HG03558 (cell line): ENCODE results near the gene FOXI2.

ENCODE experiments used
- ATAC-seq: cut with Tn5 transposase; IDR thresholded peaks from one replicate; pipeline ENCODE4 v1.9.1; 2021; ENCODE audit warnings: moderate number of reproducible peaks; ENCODE audit not compliant: unreplicated experiment; ENCODE audit errors: extremely low read depth

The FOXI2 gene

GRCh38 chr10:127739908-127740307 is 2.9 kb downstream of the FOXI2 start:
- no peak for ATAC-seq

- ATAC-seq = no peak
These were observed 3.6 kb downstream of the FOXI2 start for GRCh38 chr10:127740596-127740995.

DNA sequence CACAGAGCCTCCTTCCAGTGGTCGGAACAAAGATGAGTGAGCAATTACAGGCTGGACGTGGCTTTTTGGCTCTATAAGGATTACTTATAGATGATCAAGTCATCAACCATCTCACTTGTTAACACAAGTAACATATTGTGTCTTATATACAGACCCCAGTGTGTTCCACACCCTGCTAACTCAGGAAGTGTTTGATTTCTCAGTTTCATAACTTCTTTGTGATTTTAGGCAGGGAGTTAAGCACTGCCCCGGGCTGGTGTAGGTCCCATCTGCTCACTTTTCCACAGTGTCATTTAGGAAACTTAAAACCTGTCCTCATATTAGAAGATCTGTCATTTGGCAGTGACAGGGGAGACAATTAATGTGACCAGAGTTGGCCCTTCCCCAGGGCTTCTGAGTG is 6.2 kb downstream of the FOXI2 start:
- ATAC-seq = no peak

- ATAC-seq = no peak
These were observed 8.0 kb downstream of the FOXI2 start for GRCh38 chr10:127744956-127745355.

DNA sequence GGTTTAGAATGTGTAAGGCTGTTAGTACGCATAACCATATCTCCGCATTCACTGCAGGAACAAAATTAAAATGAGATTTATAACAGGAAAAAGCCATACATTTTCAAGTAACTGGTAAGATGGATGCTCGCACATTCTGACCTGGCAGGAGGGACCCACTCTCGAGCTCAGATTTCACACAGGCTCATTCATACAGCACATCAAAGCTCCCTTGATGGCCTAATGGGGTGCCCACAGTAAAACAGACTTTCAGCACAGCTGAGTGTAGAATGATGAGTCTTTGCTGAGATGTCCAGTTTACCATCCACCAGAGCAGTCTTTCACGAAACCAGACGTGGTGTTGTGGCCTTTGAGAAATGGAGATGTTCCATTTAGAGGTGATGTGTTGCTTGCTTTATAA is 8.9 kb downstream of the FOXI2 start:
- ATAC-seq = no peak

DNA sequence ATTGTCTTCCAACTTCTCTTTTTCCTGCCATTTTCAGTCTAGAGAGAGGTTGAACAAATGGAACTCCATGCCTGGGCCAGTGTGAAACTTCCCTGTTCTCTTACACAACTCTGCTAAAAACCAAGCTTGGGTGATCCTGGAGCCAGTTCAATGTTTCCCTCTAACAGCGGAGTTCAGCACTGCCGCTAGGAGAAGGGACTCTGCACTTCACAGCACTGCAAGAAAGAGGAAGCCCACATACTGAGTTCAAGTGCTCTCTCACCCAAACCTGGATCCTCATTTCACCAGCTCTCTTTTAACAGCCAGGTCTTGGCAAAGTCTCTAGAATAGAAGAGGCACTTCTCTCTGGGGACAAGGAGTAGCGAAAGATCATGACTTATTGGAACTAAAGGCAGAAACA is 18.8 kb downstream of the FOXI2 start:
- ATAC-seq = no peak

GRCh38 chr10:127756264-127756663 is 19.3 kb downstream of the FOXI2 start:
- no peak for ATAC-seq

- no peak for ATAC-seq
These were observed 20.0 kb downstream of the FOXI2 start for GRCh38 chr10:127757033-127757432.

GRCh38 chr10:127759276-127759675 is 22.3 kb downstream of the FOXI2 start:
- ATAC-seq = no peak

GRCh38 chr10:127762925-127763324 is 25.9 kb downstream of the FOXI2 start:
- ATAC-seq = no peak

DNA sequence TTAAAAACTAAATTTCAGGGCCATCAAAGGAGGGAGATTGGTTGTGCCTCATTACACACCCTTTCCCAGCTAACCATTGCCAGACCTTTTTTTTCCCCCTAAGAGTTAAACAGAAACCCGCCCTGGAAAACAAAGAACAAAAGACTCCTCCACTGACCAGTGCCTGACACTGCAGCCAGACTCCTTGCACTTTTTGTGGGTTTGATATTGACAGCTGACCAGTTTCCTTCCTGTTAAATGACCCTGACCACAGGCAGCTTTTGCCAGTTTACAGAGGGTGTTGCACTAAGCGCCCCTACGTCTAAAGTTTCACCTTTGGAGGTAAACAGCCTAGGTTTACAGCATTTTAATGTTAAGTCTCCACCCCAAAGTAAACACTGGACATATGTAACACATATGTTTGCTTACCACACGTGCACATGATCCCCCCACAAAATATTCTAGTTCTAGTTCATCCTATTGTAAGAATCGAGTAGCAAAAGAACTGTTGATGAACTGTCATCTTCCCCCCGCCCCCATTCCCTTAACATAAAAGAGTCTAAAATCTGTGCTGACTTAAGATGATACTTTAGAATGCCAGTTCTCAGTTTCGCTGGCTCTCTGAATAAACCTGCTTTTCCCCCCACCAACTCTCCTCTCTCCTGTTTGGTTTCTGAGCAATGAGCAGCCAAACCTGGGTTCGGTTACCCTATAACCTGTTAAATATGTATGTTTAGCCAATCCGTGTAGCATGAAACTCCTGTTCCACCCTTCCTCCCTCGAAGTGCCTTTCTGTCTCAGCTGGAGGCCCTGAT is 38.0 kb downstream of the FOXI2 start:
- ATAC-seq = no peak

DNA sequence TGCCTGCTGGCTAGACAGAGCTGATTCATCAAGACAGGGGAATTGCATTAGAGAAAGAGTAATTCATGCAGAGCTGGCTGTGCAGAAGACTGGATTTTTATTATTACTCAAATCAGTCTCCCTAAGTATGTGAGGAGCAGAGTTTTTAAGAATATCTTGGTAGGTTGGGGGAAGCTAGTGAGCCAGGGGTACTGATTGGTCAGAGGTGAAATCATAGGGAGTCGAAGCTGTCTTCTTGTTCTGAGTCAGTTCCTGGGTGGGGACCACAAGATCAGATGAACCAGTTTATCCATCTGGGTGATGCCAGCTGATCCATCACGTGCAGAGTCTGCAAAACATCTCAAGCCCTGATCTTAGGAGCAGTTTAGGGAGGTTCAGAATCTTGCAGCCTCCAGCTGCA is 39.8 kb downstream of the FOXI2 start:
- no peak for ATAC-seq

DNA sequence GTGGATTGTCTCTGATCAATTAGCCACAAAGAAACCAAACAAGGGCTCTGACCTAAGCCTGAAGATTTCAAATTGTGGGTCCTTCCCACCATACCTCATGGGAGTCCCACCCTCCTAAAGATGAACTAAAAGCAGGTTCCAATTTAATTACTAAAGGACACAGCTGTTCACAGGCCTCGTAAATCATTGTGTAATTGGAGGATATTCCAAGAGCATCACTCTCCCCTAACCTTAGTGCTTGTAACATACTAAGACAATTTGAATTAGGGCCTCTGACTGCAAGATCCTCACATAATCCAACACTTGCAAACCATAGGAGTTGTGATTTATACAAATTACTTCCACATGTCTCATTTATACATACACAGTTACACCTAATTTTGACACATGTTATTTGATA is 44.4 kb downstream of the FOXI2 start:
- no peak for ATAC-seq

DNA sequence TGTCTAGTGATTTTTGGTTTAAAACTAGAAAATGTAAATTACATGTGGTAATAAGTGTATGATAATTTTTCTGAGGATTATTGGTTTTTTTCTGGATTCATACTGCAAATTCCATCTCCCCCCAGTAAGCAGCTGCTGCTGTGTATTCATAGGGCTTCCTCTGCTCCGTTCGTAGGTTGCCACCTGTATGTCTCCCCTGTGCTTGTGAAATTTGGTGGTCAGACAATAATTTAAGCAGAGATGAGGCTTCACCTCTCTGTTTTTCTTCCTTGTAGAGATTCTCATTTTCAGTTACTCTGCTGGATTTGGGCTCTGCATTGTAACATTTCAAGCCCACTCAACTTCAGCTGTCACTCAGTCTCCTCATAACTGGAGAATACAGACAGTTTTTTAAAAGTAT is 50.9 kb downstream of the FOXI2 start:
- ATAC-seq = no peak

- ATAC-seq = no peak
These were observed 53.2 kb downstream of the FOXI2 start for GRCh38 chr10:127790066-127790624.
